Limb (tissue), 2 donors: ENCODE results near the gene HLA-C.
A peak's percentile ranks its signal among the peaks of the same experiment; 100 is the strongest.
"Not testable (repeated sequence)": the region's sequence is repeated elsewhere in the genome, so short reads cannot be mapped to it uniquely, and the experiment has no call there.

Source experiments
- DNase-seq, 2 donors: peaks; one replicate each; pipeline ENCODE4 v3.0.0-alpha.2; 2016; ENCODE audit errors: extremely low spot score in 2 of 2

HLA-C gene

DNA sequence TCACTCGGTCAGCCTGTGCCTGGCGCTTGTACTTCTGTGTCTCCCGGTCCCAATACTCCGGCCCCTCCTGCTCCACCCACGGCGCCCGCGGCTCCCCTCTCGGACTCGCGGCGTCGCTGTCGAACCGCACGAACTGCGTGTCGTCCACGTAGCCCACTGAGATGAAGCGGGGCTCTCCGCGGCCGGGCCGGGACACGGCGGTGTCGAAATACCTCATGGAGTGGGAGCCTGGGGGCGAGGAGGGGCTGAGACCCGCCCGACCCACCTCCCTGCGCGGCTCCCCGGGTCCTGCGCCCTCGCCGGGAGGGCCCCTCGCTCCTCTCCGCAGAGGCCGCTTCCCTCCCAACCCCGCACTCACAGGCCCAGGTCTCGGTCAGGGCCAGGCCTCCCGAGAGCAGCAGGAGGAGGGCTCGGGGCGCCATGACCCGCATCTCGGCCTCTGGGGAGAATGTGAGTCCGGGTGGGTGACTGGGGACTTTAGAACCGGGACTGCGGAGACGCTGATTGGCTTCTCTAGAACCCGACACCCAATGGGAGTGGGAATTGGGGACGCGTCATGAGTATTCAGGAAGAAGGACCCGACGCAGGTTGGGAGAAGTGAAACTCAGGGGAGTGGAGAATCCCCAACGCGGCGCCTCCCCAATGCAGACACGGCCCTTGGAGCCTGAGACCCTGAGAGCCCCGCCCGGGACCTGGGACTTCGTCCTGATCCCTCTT, at the start of gene HLA-C:
HLA-C (minus strand) TSS at position 452 of the 717 bp plus-strand sequence; CDS start at position 431, 21 bp downstream.
- peak; percentile 68 to 83 for DNase-seq

DNA sequence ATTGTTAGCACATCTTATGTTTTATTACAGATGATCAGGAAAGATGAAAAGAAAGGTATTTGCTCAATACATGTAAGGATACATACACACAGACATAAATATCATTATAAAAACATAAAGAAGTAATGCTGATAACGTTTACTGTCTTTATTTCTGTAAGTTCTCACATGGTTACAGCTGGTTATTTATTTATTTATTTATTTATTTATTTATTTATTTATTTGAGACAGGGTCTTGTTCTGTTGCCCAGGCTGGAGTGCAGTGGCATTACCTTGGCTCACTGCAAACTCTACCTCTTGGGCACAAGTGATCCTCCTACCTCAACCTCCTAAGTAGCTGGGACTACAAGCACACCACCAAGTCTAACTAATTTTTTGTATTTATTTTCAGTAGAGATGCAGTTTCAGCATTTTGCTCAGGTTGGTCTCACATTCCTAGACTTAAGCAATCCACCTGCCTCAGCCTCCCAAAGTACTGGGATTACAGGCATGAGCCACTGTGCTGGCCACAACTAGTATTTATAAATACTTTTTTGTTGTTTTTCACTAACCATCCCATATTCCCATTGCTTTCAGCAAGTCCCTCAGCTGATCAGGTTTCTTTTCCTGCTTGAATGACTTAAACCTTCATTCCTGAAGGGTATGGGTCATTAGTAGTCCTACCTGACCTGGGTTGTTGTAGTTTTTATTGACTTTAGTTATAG, 49.3 kb upstream of the HLA-C start:
- DNase-seq: no peak

DNA sequence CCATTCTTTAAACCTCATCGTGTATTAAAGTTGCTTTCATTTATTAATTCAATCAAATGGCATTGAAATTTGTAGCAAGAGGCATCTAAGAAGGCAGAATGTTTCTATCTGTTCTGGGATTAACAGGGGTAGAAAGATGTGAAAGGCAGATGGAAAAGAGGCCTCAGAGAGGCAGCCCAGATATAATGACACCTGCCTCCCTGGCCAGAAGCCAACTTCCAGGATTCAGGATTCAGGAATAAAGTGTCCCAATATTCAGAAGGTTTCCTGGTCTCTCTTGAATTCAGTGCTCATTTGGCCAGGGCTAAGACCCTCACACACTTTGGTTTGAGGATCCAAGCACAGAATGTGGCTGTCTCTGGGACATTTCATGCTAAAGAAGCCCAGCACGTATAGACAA, 45.1 kb upstream of the HLA-C start:
- DNase-seq: no peak

DNA sequence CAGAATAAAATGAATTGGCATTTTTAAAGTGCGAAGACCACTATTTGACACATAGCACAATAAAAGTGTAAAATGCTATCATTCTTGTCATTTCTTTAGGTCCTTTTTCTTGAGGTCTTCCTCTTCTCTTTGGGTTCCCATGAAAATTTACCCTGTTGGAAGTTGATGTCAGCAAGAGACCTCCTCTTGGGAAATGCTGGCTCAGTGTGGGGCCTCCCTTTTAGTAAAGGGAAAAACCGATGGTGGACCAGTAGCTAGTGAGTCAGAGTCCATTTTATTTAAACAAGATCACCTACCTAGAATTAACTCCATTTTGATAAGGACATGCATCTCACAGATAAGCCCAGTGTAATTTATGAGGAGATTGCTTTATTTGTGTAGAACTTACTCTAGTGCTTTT, 37.7 kb upstream of the HLA-C start:
- no peak for DNase-seq

DNA sequence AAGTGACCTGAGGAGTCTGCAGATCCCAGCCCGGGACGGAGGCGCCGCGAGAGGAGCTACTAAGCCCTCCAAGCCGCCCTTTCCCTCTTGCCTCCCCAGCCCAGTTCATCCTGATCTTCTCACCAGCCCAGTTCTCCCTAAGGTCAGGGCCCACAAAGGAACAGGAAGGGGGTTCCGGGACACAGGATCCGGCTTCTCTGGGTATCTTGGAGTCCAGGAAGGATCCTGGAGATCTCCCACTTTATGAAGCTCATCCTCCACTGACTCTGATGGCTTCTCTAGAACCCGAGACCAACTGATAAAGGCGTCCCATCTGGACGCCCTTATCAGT, 36.9 kb upstream of the HLA-C start:
- no peak for DNase-seq

DNA sequence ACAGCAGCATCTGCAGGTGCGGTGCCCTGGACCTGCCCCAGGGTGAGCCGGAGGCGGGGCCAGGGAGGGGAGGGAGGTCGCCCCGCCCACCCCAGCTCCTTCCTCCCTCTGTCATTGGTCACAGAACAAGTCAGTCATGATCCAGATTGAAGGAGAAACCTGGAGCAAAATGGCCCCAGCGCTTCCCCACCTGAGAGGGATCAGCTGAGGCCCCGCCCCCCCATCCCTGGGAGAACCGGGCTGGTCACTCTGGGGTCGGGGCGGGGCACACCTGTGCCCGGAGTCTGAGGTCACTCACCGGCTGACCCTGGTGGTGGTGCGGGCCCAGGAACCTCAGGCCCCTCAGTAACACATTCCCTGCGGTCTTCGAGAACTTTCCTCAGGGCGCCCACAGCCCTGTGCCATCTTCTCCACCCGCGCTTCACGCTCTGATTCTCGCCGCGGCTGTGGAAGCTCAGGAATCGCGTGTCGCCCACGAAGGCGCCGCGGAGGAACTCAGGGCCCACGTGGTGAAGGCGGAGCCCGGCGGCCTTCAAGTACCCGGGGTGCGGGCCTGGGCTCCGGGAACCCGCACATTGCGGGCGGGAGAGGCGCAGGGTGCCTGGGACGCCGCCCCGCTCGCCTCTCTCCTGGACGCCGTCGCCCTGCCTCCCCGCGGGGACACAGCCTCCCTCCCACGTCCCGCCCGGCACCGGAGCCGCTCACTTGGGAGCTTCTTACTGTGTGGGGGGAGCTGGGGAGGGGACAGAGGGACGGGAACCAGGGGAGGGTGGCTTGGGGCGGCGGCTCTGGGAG, 36.4 kb upstream of the HLA-C start:
- DNase-seq: no peak

DNA sequence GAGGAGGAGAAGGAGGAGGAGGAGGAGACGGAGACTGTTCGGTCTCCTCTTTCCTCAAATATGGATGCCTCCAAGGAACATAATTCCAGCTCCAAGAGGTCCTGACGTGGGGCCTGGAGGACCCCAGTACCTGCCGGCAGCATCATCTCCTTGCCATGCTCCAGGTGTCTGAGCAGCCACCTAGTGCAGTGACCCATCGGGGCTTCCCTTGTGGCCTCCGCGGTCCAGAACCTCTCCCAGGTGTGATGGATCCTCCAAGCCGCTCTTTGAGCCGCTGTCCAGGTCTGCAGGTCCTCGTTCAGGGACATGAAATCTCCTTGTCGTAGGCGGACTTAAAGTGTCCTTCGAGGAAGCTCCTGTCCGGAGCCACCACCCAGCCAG, 35.8 kb upstream of the HLA-C start:
- no peak for DNase-seq

DNA sequence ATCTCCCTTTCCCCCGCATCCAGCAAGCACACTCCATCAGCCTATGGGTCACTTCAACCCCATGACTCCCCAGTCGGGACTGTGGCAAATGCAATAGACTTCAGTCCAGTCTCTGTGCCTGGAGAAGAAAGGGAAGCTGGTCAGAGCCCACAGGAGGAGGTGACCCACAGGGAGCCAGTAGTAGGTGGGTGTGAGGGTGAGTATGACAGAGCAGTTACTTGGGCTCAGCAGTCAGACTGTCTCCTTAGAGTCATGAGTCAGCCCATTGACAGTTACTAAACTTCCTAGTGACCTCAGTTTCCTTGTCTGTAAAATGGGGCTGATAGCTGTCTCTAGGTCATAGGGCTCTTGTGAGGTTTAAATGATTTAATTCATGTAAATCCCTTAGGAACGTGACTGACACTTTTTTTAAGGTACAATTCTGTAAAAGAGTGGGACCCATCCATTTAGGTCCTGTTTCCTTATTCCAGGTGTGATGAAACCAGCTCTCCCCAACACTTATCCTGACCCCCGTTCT, 33.9 kb upstream of the HLA-C start:
- DNase-seq: no peak

DNA sequence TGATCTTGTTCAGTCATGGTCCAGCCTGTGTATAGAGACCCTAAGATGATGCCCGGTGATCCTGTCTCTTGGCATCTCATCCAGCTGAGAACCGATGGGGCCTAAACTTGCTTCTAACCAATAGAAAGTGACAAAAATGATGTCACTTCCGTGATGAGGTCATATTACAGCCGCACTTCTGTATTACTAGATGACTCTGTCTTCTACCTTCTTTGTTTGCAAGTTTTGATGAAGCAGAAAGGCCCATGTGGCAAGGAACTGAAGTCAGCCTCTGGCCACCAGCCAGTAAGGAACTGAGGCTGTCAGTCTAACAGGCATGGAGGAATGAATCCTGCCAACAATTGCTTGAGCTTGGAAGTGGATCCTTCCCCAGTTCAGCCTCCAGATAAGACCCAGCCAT, 32.8 kb upstream of the HLA-C start:
- no peak for DNase-seq

DNA sequence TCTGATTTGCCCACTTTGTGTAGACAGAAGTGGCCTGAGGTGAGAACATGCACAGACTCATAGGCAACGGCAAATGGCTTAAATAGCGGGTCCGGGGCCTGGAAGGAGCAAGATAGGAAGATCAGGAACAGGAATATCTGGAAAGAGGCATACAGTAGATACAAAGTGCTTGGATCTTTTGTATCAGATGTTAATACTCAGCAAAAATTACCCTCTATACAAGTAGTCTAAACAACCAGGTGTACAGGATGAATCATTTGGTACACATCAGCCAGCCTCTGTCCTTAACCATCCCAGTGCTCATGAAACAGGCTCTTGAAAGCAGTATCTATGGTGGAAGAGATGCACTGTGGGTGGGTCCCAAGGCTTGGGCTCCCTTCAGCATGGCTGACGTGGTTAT, 28.9 kb upstream of the HLA-C start:
- no peak for DNase-seq

DNA sequence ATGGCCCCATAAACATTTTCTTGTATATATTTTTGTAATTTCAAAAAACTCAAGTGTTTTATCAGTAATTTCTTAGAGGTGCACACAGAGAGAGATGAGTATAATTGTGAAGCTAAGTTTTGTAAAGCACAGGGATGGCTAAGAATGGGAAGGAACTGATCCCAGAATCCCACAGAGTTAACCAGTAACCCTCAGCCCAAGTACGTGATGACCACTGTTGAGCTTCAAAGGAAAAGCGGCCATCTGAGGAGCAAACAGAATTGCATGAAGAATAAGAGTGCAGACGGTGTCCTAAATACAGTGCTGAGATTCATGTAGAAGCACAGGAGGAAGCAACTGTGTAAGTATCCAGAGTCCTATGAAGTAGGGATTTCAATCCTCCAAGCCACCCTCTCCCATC, 28.1 kb upstream of the HLA-C start:
- no peak for DNase-seq

DNA sequence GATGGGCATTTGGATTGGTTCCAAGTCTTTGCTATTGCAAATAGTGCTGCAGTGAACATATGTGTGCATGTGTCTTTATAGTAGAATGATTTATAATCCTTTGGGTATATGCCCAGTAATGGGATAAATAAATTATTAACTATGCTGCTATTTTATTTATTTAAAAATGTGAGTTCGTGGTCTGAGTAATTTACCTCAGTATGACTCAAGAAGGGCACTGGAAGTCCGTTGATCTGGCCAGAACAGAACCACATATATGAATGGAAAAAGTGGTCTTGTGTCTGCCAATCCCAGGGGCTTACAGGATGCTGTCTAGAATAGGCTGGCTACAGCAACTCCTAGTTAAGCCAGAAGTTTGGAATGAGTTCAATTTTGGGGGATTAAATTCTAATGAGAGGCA, 27.6 kb upstream of the HLA-C start:
- no peak for DNase-seq

DNA sequence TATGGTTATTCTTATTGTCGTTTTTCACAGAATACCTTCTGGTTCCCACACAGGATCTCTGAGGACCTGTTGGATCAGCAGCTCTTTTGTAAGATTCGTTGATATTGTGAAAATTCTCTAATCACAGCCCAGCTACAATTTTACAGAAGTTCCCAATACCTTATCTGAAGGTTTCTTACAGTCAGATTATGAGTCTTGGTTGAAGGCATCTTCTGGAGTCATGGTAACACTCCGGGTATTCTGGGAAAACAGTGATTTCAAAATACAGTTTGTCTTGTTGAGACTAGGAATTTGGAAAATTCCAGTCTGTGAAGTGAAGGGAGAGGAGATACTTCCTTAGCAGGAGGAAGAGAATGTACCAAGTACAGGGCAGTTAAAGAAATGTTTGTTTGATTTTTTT, 22.2 kb upstream of the HLA-C start:
- DNase-seq: no peak

DNA sequence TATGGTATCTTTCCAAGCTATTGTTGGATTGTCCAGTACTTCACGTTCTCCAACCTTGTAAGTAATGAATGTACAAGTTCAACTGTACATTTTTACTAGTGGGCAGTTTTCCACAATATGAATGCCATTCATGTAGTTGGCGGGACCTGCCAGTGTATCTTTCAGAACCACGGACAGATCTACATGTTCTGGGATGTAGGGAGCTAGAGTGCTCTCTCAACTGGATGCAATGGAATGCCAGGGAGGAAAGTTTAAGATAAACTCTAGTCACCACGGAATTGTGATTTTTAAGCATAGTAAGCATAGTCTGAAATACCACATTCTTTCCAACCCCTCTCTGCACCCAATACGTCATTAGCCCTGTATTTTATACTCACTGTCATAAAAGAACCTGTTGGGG, 21.5 kb upstream of the HLA-C start:
- peak in 1 of 2 donors; percentile 8 for DNase-seq

DNA sequence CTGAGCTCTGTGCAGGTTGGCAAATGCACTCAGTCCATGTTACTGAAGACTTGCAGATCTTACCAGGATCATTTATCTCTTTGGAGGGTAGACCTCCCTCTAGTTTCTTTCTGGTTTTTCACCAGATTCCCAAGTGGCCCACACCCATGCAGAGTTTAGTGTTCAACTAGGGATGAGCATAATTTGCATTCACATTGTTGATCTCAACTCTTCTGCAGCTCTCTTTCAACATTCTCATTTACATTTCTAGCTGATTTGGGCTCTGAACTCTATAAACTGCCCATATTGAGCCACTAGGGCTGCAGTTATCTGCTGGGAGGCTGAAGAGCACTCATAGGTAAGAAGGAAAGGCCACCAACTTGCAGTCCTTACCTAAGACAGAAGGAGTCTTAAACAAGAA, 17.9 kb upstream of the HLA-C start:
- no peak for DNase-seq

DNA sequence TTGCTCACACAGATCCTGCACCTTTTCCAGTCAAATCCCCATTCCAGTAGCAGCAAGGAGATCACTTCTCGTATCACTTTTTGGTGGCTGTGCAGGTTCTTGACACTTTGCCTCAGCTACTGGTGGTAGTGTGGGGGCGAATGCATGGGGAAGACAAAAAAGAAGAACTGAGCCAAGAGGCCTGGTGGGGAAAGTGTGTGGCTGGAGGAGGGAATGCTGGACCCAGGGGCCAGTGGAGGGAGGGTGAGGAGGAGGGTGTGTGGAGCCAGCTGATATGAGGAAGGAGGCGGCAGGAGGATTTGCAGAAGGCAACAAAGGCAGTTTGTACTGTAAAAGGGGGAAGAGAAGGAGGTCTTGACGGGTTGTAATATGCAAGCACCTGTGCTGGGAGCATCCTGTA, 15.7 kb upstream of the HLA-C start:
- no peak for DNase-seq

DNA sequence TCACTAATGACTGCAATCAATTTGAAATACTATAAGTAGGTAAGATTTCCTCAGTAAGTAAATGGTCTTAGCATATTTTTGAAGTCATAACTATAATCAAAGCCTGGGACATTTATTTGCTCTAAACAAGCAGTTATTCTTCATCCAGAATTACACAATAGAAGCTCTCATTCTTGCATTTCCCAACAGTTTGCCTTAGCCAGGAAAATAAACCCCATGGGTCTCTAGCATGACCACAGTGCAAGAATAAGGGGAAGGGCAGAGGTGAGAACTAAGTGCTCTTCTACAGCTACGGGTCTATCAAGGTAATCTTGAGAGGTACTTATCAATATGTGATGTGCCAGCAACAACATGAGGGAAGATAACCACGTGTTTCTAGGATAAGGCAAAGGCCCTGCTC, 14.1 kb upstream of the HLA-C start:
- no peak for DNase-seq

DNA sequence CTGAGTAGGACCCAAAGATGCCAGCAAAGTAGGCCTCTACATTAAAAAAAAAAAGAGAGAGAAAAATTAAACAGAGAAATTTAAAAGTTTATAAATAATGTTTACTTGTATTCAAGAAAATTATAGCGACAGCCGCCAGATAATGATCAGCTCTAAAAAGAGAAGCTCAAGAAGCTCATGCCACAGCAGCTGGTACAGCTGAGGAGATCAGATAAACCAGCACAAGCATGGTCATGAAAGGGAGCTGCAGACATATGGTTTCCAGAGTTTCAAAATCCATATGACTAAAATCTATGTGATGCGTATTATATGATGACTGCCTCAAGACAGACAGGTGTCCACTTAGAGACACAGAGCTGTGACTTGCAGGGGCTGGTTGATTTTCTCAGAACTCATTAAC, 13.6 kb upstream of the HLA-C start:
- DNase-seq: no peak

DNA sequence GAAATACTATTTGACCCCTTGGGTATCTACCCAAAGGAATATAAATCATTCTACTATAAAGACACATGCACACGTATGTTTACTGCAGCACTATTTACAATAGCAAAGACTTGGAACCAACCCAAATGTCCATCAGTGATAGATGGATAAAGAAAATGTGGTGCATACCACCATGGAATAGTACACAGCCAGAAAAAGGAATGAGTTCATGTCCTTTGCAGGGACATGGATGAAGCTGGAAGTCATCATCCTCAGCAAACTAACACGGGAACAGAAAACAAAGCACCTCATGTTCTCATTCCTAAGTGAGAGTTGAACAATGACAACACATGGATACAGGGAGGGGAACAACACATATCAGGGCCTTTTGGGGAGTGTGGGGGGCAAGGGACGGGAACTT, 7.8 kb upstream of the HLA-C start:
- not testable (repeated sequence) for DNase-seq

DNA sequence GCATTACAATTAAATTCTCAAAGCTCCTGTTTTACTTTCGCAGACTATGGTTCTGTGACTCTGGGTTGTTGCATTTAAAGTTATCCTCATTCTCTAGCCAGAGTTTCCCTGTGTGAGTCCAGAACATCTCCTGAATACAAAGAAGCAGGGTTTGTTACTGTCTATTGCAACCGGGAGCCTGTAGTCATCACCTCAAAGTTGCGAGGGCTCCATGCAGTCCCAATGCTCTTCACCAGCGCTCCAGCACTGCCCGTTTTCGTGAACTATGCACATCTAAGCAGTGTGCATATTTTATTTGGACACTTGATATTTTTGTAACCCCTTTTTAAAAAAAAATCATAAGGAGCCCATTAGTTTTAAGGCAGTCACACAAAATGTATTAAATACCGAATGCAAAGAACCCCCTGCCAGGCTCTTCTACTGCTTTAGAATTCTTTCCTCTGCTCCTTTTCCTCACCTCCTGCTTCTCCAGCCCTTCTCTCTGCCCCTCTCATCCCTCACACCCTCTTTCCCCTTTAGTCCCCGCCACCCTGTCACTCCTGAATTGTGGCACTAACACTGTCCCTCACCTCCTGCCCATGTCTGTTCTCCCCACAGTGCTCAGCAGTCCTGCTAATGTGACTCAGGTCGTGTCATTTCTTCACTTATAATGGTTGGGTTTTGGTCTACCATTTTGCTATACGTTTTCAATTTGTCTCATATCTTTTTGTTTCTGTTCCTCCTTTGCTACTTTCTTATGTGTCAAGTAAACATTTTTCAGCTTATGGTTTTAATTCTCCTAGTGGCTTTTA, 1.1 kb upstream of the HLA-C start:
- no peak for DNase-seq

DNA sequence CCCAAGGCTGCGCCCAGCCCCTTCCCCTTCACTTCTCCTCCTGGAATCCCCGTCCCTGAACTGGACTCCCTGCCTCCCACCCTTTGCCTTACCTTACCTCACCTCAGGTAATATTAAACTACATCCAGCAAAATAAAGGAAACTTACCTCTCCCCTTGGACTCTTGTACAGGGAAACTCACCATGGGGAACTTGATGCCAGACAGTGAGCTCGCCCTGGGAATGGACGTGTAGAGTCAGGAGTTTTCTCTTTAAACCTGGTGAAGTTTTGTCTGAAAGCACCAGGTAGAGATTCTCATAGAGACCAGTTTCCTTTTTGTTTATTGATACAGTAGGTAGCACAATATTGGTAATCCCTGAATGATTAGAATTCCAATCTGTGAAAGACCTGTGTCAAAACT, 544 bp upstream of the HLA-C start:
- DNase-seq: no peak
